Measurements from ENCODE around the gene SLC6A9.

The SLC6A9 gene

GRCh38 chr1:44008259-44008658, 23.0 kb downstream of the SLC6A9 start:
- no peak for TF ChIP-seq MYC (IDR thresholded peaks at IDR 0.05; ENCODE audit: low read depth, low read length)
- TF ChIP-seq CTCF (IDR thresholded peaks at IDR 0.05; ENCODE audit: low read depth, low read length), result no peak
- no peak for TF ChIP-seq MAX (IDR thresholded peaks at IDR 0.05; ENCODE audit: low read depth, low read length)
- no peak for TF ChIP-seq POLR2A (IDR thresholded peaks at IDR 0.05; ENCODE audit: extremely low read depth, insufficient read length)
- no peak overlapping the region for H3K4me3 ChIP-seq (ENCODE audit: low read depth, low read length)
- no peak for DNase-seq (ENCODE audit: low read depth)

- no peak for DNase-seq (ENCODE audit: low read depth)
- H3K4me3 ChIP-seq (ENCODE audit: low read depth, low read length), result no peak overlapping the region
- no peak for TF ChIP-seq MYC (IDR thresholded peaks at IDR 0.05; ENCODE audit: low read depth, low read length)
Observed at GRCh38 chr1:44002606-44003157, 28.6 kb downstream of the SLC6A9 start.

GRCh38 chr1:44002165-44002564, 29.1 kb downstream of the SLC6A9 start:
- H3K4me3 ChIP-seq (ENCODE audit: low read depth, low read length), result no peak overlapping the region
- TF ChIP-seq MYC (IDR thresholded peaks at IDR 0.05; ENCODE audit: low read depth, low read length) (no peak), MAX (IDR thresholded peaks at IDR 0.05; ENCODE audit: low read depth, low read length) (no peak), CTCF (IDR thresholded peaks at IDR 0.05; ENCODE audit: low read depth, low read length) (no peak), POLR2A (IDR thresholded peaks at IDR 0.05; ENCODE audit: extremely low read depth, insufficient read length) (no peak)
- DNase-seq (ENCODE audit: low read depth), result no peak

GRCh38 chr1:44000122-44000665, 31.1 kb downstream of the SLC6A9 start:
- TF ChIP-seq POLR2A (IDR thresholded peaks at IDR 0.05; ENCODE audit: extremely low read depth, insufficient read length) (no peak), MYC (IDR thresholded peaks at IDR 0.05; ENCODE audit: low read depth, low read length) (no peak)
- H3K4me3 ChIP-seq (ENCODE audit: low read depth, low read length), result no peak overlapping the region
- DNase-seq (ENCODE audit: low read depth), result no peak

- no peak for DNase-seq (ENCODE audit: low read depth)
- TF ChIP-seq MYC (IDR thresholded peaks at IDR 0.05; ENCODE audit: low read depth, low read length) (no peak), POLR2A (IDR thresholded peaks at IDR 0.05; ENCODE audit: extremely low read depth, insufficient read length) (no peak), CTCF (IDR thresholded peaks at IDR 0.05; ENCODE audit: low read depth, low read length) (no peak), MAX (IDR thresholded peaks at IDR 0.05; ENCODE audit: low read depth, low read length) (no peak)
- H3K4me3 ChIP-seq (ENCODE audit: low read depth, low read length), result no peak overlapping the region
Observed at GRCh38 chr1:43999455-43999854, 31.8 kb downstream of the SLC6A9 start.

GRCh38 chr1:43998000-43998378, 33.3 kb downstream of the SLC6A9 start:
- TF ChIP-seq MYC (IDR thresholded peaks at IDR 0.05; ENCODE audit: low read depth, low read length) (no peak), CTCF (IDR thresholded peaks at IDR 0.05; ENCODE audit: low read depth, low read length) (no peak), MAX (IDR thresholded peaks at IDR 0.05; ENCODE audit: low read depth, low read length) (no peak)
- DNase-seq (ENCODE audit: low read depth), result no peak
- no peak overlapping the region for H3K4me3 ChIP-seq (ENCODE audit: low read depth, low read length)

All from NB4 (cell line).